Measurements from ENCODE around the gene SYMPK.

SYMPK gene

DNA sequence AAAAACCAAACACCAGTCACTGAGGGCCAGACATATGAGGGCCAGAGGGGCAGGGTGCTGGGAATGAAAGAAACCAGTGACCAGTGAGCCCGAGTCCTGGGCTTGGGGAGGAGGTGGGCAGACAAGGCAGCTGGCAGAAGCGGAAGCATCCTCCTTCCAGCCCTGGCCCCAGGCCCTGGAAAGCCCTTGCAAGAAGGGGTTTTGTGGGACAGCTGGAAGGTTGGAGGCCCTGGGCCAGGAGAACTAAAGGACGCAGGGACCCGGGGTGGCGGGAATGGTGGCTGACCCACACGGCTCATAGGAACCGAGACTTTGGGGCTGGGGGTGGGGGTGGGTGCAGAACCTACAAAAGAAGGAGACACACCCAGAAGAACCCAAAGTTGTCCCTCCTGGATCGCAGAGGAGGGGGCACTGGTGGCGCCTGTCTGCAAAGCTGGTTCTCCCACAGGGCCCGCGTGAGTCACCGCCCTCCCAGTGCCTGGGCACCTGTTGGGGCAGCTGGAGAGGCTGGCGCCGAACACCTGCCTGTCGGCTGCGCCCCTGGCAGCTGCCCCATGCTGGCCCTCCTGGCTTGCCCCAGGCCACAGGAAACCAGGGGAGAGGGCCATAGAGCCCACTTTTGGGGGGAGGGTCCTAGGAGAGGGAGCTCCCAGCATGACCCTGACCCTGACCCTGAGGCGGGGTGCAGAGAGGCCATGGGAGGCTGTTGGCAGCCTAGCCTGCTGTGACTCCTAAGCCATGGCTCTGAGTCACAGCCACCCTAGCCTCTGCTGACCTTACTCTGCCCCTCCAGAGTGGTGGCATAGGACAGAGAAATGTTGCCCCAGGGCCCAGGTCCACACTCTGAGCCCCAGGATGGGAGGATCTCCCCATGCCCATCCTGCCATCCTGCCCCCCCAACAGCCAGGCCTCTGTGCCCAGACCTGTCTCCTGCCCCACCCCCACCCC, 81.5 kb downstream of the SYMPK start:
- DNase-seq (ENCODE audit: low spot score): no peak

DNA sequence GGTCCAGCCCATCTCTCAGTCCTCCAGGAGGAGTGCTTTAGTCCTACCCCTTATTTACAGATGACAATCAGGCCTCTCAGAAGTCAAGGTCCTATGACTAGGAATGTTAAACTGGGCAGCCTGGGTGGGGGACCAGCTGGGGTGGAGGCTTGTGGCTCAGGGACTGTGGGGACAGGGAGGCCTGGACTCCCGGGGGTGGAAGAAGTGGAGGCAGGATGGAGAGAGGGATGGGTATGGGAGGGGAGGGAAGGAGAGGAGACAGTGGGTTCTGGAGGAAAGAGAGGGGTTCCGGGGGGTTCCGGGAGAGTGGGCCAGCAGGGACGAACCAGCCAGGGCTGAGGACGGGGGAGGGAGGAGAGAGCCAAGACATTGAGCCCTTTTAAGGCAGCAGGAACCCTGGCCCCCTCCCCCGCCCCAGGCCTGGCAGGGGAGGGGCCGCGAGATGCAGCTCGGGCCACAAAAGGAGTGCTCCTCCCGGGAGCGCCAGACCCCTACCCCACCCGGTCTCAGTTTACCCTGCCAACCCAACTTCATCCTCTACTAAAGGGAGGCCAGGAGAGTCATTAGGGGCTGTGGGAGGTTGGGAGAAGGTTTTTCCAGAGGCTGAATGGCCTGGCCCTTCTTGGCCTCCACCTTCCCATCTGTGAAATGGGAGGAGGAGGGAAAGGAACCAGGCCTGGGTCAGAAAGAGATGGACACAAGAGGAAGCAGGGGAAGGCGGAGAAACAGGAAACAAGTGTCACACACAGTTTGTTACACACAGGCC, 82.3 kb downstream of the SYMPK start:
- no peak for DNase-seq (ENCODE audit: low spot score)

DNA sequence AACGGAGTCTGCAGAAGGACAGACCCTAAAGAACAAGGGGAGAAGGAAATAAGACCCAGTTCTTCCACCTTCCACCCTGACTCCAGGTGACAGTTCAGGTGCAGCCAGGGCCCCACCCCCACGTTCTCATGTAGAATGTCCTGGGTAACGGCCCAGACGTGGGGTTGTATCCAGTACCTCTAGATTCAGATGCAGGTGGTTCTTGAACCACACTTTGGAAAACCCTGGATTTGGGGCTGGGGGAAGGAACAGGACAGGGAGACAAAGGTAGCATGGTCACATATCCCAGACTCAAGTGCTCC, 82.8 kb downstream of the SYMPK start:
- DNase-seq (ENCODE audit: low spot score): no peak

DNA sequence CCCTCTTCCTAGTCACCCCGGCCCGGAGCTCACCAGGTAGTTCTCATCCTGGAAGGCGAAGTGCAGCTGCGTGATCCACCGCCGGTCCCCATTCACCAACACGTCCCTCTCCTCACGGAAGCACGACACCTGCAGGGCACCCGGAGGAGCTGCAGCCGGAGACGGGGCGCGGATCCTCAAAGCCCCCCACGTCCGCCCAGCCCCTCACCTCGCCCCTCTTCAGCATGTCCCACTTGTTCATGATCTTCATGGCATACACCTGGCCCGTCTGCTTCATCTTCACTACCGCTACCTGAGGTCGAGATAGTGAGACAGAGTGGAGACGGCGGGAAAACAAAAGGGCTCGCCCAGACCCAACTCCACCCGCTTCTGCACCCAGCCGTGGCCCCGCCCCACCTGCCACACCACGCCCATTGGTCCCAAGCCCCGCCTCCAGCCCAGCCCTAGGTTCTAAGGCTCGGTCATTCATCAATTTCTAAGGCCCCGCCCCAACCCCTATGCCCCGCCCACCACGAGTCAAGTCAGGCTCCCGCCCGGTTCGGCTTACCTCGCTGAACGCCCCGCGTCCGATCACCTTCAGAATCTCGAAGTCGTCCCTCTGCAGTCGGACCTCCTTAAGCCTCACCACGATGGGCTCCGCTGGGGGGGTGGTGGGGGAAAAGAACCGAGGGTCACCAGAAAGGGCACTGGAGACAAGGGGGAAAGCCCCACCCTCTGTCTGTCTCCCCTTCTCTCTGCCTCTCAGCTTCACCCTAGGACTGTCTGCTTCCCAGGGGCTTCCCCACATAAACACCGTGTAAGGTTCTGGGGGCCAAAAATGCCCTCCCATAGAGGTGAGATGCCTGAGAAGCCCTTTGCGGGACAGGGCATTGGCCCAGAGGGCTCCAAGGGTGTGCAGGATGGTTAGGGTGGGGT, 83.5 kb downstream of the SYMPK start:
- peak; percentile 84 for DNase-seq (ENCODE audit: low spot score)

DNA sequence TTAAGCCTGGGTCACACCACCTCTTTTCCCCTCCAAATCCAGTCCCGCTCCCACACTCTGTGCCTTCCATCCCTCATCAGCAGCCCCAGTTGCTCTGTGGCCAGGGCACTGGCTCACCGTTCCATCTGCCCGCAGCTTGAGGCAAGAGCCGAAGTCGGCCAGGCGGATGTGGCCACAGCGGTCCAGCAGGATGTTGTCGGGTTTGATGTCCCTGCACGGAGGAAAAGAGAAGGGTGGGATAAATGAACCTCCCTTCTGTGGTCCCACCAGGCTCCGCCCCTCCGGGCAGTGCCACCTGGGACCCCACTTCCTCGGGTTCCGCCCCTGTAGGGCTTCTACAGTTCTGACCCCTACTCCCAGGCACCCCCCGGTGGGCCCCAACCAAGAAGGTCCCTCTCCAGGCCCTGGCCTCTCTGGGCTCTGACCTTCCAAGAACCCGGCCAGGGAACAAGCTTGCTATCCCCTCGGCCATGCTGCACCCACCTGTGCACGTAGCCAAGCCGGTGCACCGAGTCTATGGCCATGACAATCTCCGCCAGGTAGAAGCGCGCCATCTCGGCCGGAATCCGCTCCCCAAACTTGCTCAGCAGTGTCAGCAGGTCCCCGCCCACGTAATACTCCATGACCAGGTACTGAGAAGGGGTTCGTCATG, 84.8 kb downstream of the SYMPK start:
- DNase-seq (ENCODE audit: low spot score): no peak

DNA sequence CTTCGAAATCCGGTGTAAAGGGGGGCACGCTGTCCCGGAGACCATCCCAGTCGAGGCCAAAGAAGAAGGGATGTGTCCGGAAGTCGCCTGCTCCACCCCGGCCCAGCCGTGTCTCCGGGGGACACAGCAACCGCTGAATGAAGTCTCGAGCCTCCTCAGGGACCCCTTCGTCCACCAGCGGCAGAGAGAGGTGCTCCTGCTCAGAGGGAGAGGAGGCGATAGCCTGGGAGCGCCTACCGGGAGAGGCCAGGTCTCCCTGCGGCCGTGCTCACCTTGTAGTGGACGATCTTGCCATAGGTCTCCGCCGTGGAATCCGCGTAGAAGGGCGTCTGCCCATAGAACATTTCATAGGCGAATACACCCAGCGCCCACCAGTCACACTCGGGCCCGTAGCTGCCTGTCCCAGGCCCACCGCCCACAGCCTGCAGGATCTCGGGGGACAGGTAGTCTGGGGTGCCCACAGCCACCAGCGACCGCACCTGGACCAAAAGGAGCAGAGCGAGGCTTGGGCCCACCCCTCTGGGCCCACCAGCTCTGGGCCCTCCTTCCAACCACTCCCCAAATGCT, 85.5 kb downstream of the SYMPK start:
- DNase-seq (ENCODE audit: low spot score): no peak

DNA sequence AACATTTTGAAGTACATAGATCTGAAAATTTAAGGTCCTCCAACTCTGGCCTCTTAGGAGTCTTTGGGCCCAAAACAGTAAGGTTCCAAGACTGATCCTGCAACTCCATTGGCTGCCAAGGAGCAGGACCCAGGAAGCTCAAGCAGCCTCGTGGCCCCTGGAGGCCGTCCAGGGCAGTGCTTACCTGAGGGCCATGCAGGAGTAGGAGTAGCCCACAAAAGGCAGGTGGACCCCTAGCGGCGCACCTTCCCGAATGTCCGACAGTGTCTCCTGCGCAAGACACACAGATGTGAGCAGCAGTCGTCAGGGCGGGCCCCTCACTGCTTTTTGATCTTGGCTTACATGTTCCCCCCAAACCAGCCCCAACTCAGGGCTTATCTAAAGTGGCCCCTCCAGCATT, 88.2 kb downstream of the SYMPK start:
- DNase-seq (ENCODE audit: low spot score): no peak

DNA sequence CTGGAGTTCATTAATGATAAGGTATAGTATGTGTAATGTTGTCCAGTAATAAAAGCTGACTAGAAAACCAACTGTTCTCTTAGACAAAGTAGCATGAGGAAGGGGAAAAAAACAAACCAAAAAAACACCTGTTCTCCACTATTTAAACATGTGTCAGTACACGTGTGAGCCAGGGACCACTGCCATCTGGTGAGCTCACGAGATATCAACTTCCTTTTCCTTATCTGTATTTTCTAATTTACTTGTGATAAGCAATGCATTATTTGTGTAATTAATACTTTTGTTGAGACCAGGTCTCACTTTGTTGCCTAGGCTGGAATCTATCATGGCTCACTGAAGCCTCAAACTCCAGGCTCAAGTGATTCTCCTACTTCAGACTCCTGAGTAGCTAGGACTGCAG, 89.6 kb downstream of the SYMPK start:
- DNase-seq (ENCODE audit: low spot score): no peak

DNA sequence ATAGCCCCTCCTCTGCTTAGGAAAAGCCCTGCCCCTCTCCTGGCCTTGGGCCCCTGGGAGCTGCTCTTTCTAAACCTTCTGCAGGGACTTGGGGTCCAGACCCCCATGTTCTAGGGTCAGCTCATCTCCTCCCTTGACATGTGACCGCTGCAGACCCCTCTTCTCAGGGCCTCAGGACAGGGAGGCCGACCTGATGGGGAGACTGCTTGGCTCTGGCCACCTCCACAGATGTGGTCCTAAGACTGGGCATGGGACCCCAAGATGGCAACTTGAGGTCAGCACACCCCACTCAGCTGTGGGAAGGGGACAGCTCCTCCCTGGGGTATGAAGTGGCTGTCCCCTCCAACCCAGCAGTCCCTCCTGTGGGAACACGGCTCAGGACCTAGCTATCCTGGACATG, 90.0 kb downstream of the SYMPK start:
- DNase-seq (ENCODE audit: low spot score): no peak

DNA sequence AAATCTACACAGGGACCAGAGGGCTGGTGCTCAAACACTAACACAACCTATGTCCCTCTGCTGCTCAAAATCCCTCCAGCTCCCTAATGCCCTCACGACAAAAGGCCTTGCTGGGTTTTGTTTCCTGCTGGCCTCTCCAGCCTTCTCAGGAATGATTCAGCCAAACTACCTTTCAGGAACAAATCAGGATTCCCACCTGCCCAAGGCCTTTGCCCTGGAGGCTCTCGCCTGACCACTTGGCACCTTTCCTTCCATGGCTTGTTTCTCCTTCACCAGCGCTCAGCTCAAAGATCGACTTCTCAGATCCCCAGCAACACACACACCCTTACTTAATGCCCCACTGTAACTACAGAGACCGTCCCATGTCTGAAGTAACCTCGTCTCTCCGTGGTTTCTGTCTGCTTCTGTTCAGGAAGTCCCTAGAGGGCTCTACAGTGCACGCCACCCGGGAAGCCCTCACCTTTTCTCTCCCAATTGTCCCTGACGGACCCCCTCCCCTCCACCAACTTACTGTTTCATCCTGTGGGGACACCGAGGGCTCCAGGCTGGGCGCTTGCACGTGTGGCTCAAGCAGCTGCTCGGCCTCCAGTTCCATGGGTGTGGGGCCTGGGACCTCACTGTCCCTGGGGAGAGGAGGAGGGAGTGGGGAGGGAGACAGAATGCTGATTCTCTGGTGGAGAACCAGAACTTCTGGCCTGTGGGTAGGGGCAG, 90.7 kb downstream of the SYMPK start:
- no peak for DNase-seq (ENCODE audit: low spot score)

DNA sequence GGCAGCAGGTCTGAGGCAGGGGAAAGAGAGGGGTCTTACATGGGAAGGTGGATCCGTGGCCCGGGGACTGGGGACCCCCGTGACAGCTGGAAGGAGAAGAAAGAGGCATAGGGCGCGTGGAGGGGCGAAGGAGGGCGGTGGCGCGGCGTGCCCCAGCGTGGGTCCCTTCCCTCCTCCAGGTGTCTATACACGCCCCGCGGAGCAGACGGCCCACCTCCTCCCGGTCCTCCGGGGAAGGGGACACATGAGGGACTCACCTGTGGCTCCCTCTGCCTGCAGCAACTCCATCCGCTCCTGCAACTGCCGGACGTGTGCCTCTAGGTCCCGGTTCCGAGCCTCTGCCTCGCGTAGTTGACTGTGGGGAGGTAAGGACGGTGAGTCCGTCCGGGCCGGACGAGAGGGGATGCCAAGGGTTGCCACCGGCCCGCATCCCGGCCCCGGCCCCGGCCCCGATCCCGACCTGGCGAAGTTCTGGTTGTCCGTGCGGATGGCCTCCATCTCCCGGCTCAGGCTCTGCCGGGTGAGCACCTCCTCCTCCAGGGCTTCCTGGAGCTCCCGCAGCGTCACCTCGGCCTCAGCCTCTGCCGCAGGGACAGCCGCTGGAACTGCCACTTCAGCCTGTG, 91.5 kb downstream of the SYMPK start:
- DNase-seq (ENCODE audit: low spot score): no peak

DNA sequence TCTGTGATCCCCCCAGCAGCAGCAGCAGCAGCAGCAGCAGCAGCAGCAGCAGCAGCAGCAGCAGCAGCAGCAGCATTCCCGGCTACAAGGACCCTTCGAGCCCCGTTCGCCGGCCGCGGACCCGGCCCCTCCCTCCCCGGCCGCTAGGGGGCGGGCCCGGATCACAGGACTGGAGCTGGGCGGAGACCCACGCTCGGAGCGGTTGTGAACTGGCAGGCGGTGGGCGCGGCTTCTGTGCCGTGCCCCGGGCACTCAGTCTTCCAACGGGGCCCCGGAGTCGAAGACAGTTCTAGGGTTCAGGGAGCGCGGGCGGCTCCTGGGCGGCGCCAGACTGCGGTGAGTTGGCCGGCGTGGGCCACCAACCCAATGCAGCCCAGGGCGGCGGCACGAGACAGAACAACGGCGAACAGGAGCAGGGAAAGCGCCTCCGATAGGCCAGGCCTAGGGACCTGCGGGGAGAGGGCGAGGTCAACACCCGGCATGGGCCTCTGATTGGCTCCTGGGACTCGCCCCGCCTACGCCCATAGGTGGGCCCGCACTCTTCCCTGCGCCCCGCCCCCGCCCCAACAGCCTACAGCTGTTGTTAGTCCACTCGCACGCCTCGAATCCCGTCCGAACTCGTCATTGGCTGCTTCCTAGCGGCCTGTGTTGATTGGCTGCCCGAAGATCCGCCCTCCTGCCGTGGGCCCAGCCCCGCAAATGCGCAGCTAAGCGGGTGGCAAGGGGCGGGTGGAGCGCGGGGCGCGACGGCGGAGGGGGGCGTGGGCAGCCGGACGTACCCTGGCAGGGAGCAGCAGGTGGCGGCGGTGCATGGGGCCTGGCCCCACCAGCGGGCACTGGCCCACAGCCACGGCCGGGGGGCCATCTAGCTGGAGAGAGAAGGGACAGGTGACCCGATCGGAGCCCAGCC, 92.5 kb downstream of the SYMPK start:
- DNase-seq (ENCODE audit: low spot score): peak; percentile 91

DNA sequence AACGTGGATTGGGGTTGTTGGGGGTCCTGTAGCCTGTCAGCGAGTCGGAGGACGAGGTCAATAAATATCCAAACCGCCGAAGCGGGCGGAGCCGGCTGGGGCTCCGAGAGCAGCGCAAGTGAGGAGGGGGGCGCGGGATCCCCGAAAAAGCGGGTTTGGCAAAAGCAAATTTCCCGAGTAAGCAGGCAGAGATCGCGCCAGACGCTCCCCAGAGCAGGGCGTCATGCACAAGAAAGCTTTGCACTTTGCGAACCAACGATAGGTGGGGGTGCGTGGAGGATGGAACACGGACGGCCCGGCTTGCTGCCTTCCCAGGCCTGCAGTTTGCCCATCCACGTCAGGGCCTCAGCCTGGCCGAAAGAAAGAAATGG, 93.1 kb downstream of the SYMPK start:
- DNase-seq (ENCODE audit: low spot score): no peak

DNA sequence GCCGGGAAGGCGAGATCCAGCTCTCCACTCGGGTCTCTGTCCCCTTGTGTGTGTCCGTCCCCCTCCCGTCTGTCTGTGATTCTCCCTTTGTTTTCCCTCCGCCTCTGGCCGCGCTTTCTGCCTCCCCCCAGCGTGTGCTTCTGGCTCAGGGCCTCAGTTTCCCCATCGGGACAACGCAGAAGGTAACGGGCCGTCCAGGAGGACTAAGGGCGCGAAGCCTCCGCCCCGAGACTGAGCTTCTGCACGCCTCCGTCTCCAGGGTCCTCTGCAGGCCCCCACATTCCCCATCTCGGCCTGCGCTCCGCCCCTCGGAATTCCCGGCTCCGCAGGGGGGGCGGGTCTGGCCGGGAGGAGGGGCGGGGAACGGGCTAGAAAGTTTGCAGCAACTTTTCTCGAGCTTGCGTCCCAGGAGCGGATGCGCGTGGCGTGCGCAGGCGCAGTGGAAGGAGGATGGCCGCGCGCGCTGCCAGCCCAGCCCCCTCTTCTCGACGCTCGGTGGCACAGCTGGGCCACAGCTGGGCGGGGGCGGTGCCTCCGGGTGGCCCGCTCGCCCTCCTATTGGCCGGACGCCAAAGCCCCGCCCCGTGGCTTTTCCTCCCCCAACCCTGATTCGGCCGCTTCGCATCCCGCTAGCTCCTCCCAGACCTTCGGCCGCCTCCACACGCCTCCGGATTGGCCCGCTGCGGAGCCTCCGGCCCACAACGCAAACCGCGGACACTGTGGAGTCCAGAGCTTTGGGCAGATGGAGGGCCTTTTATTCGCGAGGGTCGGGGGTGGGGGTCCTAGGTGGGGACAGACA, 93.8 kb downstream of the SYMPK start, which contains the start of gene SIX5:
SIX5 (minus strand) TSS at position 269 of the 799 bp plus-strand sequence. CDS start 408 bp downstream, outside the sequence.
- DNase-seq (ENCODE audit: low spot score): peak; percentile 95

DNA sequence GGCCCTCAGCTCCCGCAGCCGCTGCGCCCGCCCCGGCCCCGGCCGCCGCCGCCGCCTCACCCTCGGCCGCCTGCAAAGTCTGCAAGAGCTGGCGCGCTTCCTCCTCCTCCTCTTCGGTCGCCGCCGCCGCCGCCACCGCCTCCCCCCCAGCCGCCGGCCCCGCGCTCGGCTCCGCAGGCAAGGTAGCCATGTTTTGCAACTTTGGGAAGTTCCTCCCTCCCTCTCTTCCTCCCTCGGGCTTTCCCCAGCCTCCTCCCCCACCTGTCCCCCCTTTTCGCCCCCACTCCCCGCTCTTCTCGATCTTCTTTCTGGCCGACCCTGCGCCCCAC, 94.3 kb downstream of the SYMPK start:
- DNase-seq (ENCODE audit: low spot score): peak; percentile 23

DNA sequence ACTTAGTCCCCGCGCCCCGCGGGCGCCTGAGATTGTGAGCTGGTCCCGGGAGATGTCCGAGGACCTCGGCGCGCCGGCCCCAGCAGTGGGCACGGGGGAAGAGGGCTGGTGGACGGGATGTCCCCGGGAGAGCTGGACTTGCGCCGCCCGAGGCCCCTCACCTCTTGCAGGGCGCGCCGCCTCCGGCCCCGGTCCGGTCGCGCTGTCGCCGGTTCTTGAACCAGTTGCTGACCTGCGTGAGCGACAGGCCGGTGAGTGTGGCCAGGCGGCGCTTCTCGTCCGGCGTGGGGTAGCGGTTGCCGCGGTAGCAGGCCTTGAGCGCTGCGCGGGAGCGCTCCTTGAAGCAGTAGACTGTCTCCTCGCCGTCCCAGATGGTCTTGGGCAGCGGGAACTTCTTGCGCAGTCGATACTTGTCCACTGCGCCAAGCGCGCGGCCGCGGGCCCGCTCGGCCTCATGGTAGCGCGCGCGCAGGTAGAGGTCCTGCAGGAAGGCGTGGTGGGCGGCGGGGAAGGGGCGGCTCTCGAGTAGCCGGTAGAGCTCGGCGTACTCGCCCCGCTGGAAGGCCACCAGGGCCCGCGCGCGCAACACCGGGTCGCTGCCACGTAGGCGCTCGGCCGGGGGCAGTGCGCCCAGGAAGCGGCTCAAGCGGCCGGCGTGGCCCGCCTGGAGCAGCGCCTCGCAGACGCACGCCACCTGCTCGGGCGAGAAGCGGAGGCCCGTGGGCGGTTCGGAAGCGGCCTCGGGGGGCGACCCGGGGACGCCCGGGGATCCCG, 94.9 kb downstream of the SYMPK start:
- DNase-seq (ENCODE audit: low spot score): no peak

DNA sequence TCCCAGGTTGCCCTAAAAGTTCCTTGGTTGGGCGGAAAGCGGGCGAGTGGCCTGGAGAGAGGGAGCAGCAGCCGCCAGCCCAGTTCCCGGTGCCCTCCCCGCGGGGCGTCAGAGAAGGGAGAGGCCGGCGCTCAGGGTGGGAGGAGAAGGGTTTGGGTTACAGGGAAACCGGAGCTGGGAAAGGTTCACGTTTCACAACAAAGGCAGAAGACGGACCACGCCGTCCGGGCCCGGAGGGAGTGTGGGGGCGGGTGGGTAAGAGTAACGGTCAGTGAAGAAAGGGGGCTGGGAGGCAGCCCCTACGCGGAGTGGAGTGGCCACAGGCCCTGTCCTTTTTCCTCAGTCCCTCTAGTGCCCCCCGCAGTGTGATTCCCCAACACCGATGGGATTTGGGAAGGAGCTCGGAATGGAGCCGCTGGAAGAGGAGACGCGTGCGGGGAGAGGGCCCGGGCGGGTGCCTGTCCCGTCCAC, 95.5 kb downstream of the SYMPK start:
- DNase-seq (ENCODE audit: low spot score): no peak

Measured in CD4-positive, alpha-beta T cell treated with Interleukin-15 for 4 hours (primary cell).